ENCODE data around the gene NSUN6.
"Not testable (repeated sequence)": the region's sequence is repeated elsewhere in the genome, so short reads cannot be mapped to it uniquely, and the experiment has no call there.

Gene NSUN6

GRCh38 chr10:18601321-18601720 is 50.1 kb downstream of the NSUN6 start:
- Histone ChIP-seq H3K79me1 (ENCODE audit: low read length) (no peaks in the 10 kb centered on the region), H4K8ac (ENCODE audit: low read depth, low read length) (no peak overlapping the region), H3K79me2 (ENCODE audit: control insufficient read depth, insufficient read depth, low read length, poor library complexity) (no peaks in the 10 kb centered on the region), H3K23ac (ENCODE audit: low read length) (no peak overlapping the region), H2AK5ac (ENCODE audit: low read length) (no peak overlapping the region), H2BK5ac (ENCODE audit: low read depth, low read length, poor library complexity) (no peak overlapping the region), H2BK120ac (ENCODE audit: insufficient read depth, low read length, poor library complexity) (no peak overlapping the region), H2BK12ac (ENCODE audit: low read length) (no peak overlapping the region), H3K4me3 (ENCODE audit: low read depth, low read length) (no peak overlapping the region), H4K91ac (ENCODE audit: low read depth, low read length) (no peak overlapping the region), H4K12ac (ENCODE audit: low read depth, low read length) (no peak overlapping the region), H3K4ac (ENCODE audit: low read depth, low read length) (no peak overlapping the region), H3K18ac (ENCODE audit: low read length) (no peak overlapping the region), H2AFZ (ENCODE audit: insufficient read depth, low read length, poor library complexity) (no peak overlapping the region), H3K9ac (ENCODE audit: low read length) (no peak overlapping the region), H3K4me2 (ENCODE audit: low read length) (no peak overlapping the region), H3K4me1 (ENCODE audit: control insufficient read depth in 1 of 2, insufficient read depth in 2 of 2, low read length in 2 of 2) (no peaks in the 10 kb centered on the region), H3K27ac (ENCODE audit: low read depth, low read length) (no peak overlapping the region), H3K27me3 (ENCODE audit: insufficient read depth, low read length) (no peaks in the 10 kb centered on the region), H3K9me3 (ENCODE audit: insufficient read depth, low read depth, low read length) (no peaks in the 10 kb centered on the region), H3K14ac (ENCODE audit: low read length) (no peak overlapping the region), H3K36me3 (ENCODE audit: control insufficient read depth in 1 of 2, insufficient read depth in 2 of 2, low read length in 2 of 2) (no peaks in the 10 kb centered on the region)
- no peak for DNase-seq
- no CpG with 5 or more reads among the region's 2 CpGs for WGBS (ENCODE audit: extremely low coverage, insufficient coverage, insufficient read length)

- no peak overlapping the region for H2AFZ ChIP-seq (ENCODE audit: insufficient read depth, low read length, poor library complexity)
- H4K8ac ChIP-seq (ENCODE audit: low read depth, low read length) = no peak overlapping the region
- no peak overlapping the region for H3K23ac ChIP-seq (ENCODE audit: low read length)
- H3K27ac ChIP-seq (ENCODE audit: low read depth, low read length) = no peak overlapping the region
- no peaks in the 10 kb centered on the region for H3K4me1 ChIP-seq (ENCODE audit: control insufficient read depth in 1 of 2, insufficient read depth in 2 of 2, low read length in 2 of 2)
- no peak overlapping the region for H3K18ac ChIP-seq (ENCODE audit: low read length)
- no peak overlapping the region for H3K9ac ChIP-seq (ENCODE audit: low read length)
- H3K36me3 ChIP-seq (ENCODE audit: control insufficient read depth in 1 of 2, insufficient read depth in 2 of 2, low read length in 2 of 2) = no peaks in the 10 kb centered on the region
- no peak overlapping the region for H3K4ac ChIP-seq (ENCODE audit: low read depth, low read length)
- H2BK5ac ChIP-seq (ENCODE audit: low read depth, low read length, poor library complexity) = no peak overlapping the region
- H2BK120ac ChIP-seq (ENCODE audit: insufficient read depth, low read length, poor library complexity) = no peak overlapping the region
- H3K79me2 ChIP-seq (ENCODE audit: control insufficient read depth, insufficient read depth, low read length, poor library complexity) = no peaks in the 10 kb centered on the region
- peak in 1 of 2 donors; percentile 2 for DNase-seq
- no peaks in the 10 kb centered on the region for H3K79me1 ChIP-seq (ENCODE audit: low read length)
- H3K9me3 ChIP-seq (ENCODE audit: insufficient read depth, low read depth, low read length) = no peaks in the 10 kb centered on the region
- no CpG with 5 or more reads among the region's 3 CpGs for WGBS (ENCODE audit: extremely low coverage, insufficient coverage, insufficient read length)
- no peak overlapping the region for H2AK5ac ChIP-seq (ENCODE audit: low read length)
- no peak overlapping the region for H3K14ac ChIP-seq (ENCODE audit: low read length)
- H2BK12ac ChIP-seq (ENCODE audit: low read length) = no peak overlapping the region
- H3K27me3 ChIP-seq (ENCODE audit: insufficient read depth, low read length) = no peaks in the 10 kb centered on the region
- H4K91ac ChIP-seq (ENCODE audit: low read depth, low read length) = no peak overlapping the region
- H4K12ac ChIP-seq (ENCODE audit: low read depth, low read length) = no peak overlapping the region
- H3K4me2 ChIP-seq (ENCODE audit: low read length) = no peak overlapping the region
- no peak overlapping the region for H3K4me3 ChIP-seq (ENCODE audit: low read depth, low read length)
Measured at GRCh38 chr10:18599392-18599791, 52.0 kb downstream of the NSUN6 start.

GRCh38 chr10:18594574-18595156 is 56.7 kb downstream of the NSUN6 start:
- H3K4me1 ChIP-seq (ENCODE audit: control insufficient read depth in 1 of 2, insufficient read depth in 2 of 2, low read length in 2 of 2) = no peaks in the 10 kb centered on the region
- no peak overlapping the region for H3K4me2 ChIP-seq (ENCODE audit: low read length)
- H2BK120ac ChIP-seq (ENCODE audit: insufficient read depth, low read length, poor library complexity) = no peak overlapping the region
- no peak overlapping the region for H4K8ac ChIP-seq (ENCODE audit: low read depth, low read length)
- no CpG with 5 or more reads among the region's 6 CpGs for WGBS (ENCODE audit: extremely low coverage, insufficient coverage, insufficient read length)
- H3K9ac ChIP-seq (ENCODE audit: low read length) = no peak overlapping the region
- no peak overlapping the region for H3K14ac ChIP-seq (ENCODE audit: low read length)
- no peak overlapping the region for H3K4ac ChIP-seq (ENCODE audit: low read depth, low read length)
- no peak overlapping the region for H3K27ac ChIP-seq (ENCODE audit: low read depth, low read length)
- no peaks in the 10 kb centered on the region for H3K9me3 ChIP-seq (ENCODE audit: insufficient read depth, low read depth, low read length)
- no peaks in the 10 kb centered on the region for H3K79me2 ChIP-seq (ENCODE audit: control insufficient read depth, insufficient read depth, low read length, poor library complexity)
- no peak overlapping the region for H3K23ac ChIP-seq (ENCODE audit: low read length)
- H2BK5ac ChIP-seq (ENCODE audit: low read depth, low read length, poor library complexity) = no peak overlapping the region
- DNase-seq = peak in 1 of 2 donors; percentile 19
- no peak overlapping the region for H2AK5ac ChIP-seq (ENCODE audit: low read length)
- H3K36me3 ChIP-seq (ENCODE audit: control insufficient read depth in 1 of 2, insufficient read depth in 2 of 2, low read length in 2 of 2) = no peaks in the 10 kb centered on the region
- H3K18ac ChIP-seq (ENCODE audit: low read length) = no peak overlapping the region
- no peaks in the 10 kb centered on the region for H3K27me3 ChIP-seq (ENCODE audit: insufficient read depth, low read length)
- H2BK12ac ChIP-seq (ENCODE audit: low read length) = no peak overlapping the region
- no peak overlapping the region for H4K12ac ChIP-seq (ENCODE audit: low read depth, low read length)
- no peak overlapping the region for H3K4me3 ChIP-seq (ENCODE audit: low read depth, low read length)
- no peak overlapping the region for H2AFZ ChIP-seq (ENCODE audit: insufficient read depth, low read length, poor library complexity)
- H4K91ac ChIP-seq (ENCODE audit: low read depth, low read length) = no peak overlapping the region
- no peaks in the 10 kb centered on the region for H3K79me1 ChIP-seq (ENCODE audit: low read length)

GRCh38 chr10:18591141-18591540 is 60.2 kb downstream of the NSUN6 start:
- not testable (repeated sequence) for H3K9me3 ChIP-seq (ENCODE audit: insufficient read depth, low read depth, low read length); H2AFZ ChIP-seq (ENCODE audit: insufficient read depth, low read length, poor library complexity); H3K4me3 ChIP-seq (ENCODE audit: low read depth, low read length); H4K91ac ChIP-seq (ENCODE audit: low read depth, low read length); DNase-seq; H3K27me3 ChIP-seq (ENCODE audit: insufficient read depth, low read length); H4K12ac ChIP-seq (ENCODE audit: low read depth, low read length); H4K8ac ChIP-seq (ENCODE audit: low read depth, low read length); H3K4me1 ChIP-seq (ENCODE audit: control insufficient read depth in 1 of 2, insufficient read depth in 2 of 2, low read length in 2 of 2); H2BK12ac ChIP-seq (ENCODE audit: low read length); H3K18ac ChIP-seq (ENCODE audit: low read length); H3K4me2 ChIP-seq (ENCODE audit: low read length); H3K79me1 ChIP-seq (ENCODE audit: low read length); H3K23ac ChIP-seq (ENCODE audit: low read length); H3K9ac ChIP-seq (ENCODE audit: low read length); H3K27ac ChIP-seq (ENCODE audit: low read depth, low read length); H3K14ac ChIP-seq (ENCODE audit: low read length); H3K4ac ChIP-seq (ENCODE audit: low read depth, low read length); H3K79me2 ChIP-seq (ENCODE audit: control insufficient read depth, insufficient read depth, low read length, poor library complexity); H2BK5ac ChIP-seq (ENCODE audit: low read depth, low read length, poor library complexity); H2AK5ac ChIP-seq (ENCODE audit: low read length); H2BK120ac ChIP-seq (ENCODE audit: insufficient read depth, low read length, poor library complexity)
- no CpG with 5 or more reads among the region's 1 CpG for WGBS (ENCODE audit: extremely low coverage, insufficient coverage, insufficient read length)
- peaks cover 9 to 11% of the 10 kb centered on the region in 2 experiments for H3K36me3 ChIP-seq (ENCODE audit: control insufficient read depth in 1 of 2, insufficient read depth in 2 of 2, low read length in 2 of 2)
